ENCODE results near the gene TBX5.

DNA sequence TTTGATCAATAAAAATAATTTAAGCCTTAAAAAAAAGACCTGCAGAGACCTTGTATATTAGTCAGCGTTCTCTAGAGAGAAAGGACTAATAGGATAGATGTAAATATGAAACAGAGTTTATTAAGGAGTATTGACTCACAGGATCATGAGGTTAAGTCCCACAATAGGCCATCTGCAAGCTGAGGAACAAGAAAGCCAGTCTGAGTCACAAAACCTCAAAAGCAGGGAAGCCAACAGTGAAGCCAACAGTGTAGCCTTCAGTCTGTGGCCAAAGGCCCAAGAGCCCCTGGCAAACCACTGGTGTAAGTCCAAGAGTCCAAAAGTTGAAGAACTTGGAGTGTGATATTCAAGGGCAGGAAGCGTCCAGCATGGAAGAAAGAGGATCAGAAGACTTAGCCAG is 66.3 kb downstream of the TBX5 start:
- TF ChIP-seq, protein P1, sequence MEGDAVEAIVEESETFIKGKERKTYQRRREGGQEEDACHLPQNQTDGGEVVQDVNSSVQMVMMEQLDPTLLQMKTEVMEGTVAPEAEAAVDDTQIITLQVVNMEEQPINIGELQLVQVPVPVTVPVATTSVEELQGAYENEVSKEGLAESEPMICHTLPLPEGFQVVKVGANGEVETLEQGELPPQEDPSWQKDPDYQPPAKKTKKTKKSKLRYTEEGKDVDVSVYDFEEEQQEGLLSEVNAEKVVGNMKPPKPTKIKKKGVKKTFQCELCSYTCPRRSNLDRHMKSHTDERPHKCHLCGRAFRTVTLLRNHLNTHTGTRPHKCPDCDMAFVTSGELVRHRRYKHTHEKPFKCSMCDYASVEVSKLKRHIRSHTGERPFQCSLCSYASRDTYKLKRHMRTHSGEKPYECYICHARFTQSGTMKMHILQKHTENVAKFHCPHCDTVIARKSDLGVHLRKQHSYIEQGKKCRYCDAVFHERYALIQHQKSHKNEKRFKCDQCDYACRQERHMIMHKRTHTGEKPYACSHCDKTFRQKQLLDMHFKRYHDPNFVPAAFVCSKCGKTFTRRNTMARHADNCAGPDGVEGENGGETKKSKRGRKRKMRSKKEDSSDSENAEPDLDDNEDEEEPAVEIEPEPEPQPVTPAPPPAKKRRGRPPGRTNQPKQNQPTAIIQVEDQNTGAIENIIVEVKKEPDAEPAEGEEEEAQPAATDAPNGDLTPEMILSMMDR (IDR thresholded peaks at IDR 0.05) = no peak
- no peak for TF ChIP-seq POLR2A (IDR thresholded peaks at IDR 0.05)
- TF ChIP-seq POLR2AphosphoS5 (IDR thresholded peaks at IDR 0.05) = no peak
